NCI-H2196 (cell line): ENCODE results near the gene RP9.
"Not testable (repeated sequence)": the region's sequence is repeated elsewhere in the genome, so short reads cannot be mapped to it uniquely, and the experiment has no call there.

ENCODE experiments used
- DNase-seq: peaks from one replicate; lab custom pipeline; 2025; ENCODE audit not compliant: unreplicated experiment; lab: John Stamatoyannopoulos, UW

Gene RP9

GRCh38 chr7:33107136-33108066 is 1.8 kb downstream of the RP9 start:
- DNase-seq, result no peak

GRCh38 chr7:33101906-33102305 is 7.3 kb downstream of the RP9 start:
- DNase-seq, result no peak

DNA sequence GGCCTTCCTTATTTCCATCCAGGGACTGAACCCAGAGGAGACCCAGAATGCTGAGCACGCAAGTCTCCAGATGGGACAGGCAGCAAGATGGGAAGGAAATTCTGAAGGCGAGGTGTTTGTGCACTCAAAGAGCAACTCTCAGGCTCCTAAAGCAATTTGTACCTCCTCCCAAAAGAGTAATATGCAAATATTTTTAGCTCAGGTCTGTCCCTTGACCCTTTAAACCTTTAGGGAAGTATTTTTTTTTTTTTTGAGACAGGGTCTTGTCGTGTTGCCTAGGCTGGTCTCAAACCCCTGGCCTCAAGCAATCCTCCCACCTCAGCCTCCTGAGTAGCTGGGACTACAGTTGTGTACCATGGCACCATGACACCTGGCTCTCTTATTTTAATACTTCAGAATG is 8.4 kb downstream of the RP9 start:
- DNase-seq, result no peak

DNA sequence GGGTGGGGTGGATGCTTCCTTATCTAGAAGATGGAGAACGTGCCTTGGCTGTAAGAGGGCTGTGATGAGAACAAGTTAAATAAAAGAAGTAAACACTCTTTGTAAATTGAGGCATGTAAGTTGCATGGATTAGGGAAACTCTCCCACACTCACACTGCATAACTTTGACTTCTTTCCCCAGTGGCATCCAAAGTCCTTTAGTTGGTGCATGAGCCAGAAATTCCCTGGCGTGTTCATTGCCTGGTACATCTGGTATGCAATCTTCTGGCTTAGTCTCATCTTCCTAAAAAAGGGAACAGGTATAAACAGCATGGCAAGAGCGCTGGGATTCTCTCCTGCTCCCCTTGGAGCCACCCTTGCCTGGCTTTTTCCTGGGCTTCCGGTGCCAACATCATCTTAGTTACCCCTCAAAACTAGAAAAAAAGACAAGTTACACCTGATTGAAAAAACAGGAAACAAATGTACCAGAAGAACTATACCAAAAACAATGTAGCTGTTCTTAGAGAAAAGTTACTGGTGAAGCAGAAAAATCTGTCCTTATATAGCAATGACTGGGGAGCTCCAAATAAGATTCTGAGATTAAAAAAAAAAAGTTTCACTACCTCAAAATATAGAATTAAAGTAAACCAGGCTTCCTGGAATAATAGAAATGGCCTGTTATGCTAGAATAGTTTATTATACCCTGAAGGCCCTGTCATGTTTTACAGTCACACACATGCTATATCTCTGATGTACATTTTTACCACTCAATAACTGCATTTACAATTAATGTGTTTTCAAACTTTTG is 9.9 kb downstream of the RP9 start:
- no peak for DNase-seq

- DNase-seq, result not testable (repeated sequence)
Observed at GRCh38 chr7:33094745-33095275, 14.4 kb downstream of the RP9 start.

- no peak for DNase-seq
Observed at GRCh38 chr7:33093266-33093665, 15.9 kb downstream of the RP9 start.

DNA sequence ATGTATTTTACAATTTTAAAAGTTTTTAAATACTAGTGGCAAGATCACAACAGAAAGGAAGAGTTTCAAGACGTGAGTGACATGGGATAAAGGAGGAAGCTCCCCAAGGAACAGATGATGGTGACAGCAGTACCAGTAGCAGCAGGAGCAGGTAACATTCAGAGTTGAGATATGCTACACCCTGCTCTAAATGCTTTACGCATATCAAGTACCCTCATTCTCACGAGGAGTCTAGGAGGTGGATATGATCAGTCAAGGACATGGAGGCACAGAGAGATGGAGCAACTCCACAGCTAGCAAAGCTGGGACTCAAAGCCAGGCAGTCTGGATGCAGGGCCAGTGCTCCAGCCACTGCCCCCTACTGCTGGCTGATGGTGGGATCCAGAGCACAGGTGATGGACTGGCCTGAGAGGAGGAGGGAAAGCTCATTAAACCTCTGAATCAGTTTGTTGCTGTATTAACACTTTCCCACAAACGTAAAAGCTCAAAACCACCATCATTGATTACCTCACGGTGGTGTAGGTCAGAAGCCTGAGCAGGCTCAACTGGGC is 17.5 kb downstream of the RP9 start:
- DNase-seq, result no peak

DNA sequence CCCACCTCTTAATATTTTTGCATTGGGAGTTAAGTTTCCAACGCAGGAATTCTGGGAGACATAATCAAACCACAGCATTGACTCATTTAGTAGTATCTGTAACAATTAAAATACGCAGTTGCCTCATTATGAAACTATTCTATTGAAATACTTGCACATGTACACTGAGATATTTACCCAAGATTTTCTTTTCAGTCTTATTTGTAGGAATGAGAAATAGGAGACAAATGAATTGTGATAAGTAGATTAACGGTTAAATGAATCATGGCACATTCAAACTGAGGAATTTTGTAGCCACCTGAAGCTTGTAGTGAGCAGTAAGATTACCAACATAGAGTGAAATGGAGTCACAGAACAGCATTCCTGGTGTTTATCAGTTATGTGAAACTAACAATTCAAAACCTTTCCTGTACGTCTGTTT is 18.1 kb downstream of the RP9 start:
- DNase-seq, result no peak

DNA sequence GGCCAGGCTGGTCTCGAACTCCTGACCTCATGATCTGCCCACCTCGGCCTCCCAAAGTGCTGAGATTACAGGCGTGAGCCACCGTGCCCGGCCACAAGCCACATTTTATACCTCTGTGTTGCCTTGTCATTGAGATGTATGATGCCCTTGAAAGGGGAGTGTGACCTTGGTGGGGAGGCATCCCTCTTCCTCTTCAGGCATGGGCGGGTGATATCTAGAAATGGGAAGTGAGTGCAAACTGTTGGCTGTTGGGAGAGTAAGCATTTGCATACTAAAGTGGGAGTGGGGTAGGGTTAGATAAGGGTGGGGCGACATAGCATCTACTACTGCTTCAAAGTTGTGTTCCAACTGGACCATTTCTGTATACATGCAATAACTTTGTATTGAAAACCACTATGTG is 20.1 kb downstream of the RP9 start:
- DNase-seq, result no peak

- no peak for DNase-seq
Observed at GRCh38 chr7:33087858-33088257, 21.3 kb downstream of the RP9 start.

DNA sequence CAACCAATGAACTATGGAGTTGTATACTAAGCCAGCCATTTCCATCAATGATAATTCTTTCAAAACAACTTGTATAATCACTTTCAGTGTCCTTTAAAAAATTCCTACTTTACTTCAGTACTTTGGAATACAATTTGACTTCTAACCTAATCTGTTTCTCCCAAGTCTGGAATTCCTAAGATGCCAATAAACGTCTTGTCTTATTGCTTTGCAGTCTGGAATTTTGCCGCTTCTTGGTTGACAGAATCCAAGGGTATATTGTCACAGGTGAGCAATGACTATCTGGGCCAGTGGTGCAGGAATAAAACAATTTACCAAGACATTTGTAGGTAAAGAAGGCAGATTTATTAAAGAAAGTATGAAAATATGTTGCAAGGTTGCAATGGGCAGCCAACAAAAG is 21.8 kb downstream of the RP9 start:
- DNase-seq, result no peak

- no peak for DNase-seq
Observed at GRCh38 chr7:33079763-33080690, 29.2 kb downstream of the RP9 start.

DNA sequence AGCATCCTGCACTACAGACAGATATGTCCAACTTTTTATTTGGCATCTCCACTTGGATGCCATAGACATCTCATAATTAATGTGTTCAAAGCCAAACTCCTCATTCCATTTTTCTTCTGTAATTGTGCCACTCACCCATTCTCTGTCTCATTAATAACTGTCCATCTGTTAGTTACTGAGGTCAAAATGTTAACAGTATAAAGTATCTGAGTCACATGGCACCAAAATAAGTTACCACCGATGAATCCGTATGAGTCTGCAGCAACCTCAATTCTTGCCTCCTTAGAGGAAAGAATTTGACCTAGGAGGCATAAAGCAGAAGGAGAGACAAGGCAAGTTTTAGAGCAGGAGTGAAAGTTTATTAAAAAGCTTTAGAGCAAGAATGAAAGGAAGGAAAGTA is 30.1 kb downstream of the RP9 start:
- DNase-seq, result no peak

- DNase-seq, result no peak
Observed at GRCh38 chr7:33076737-33077136, 32.5 kb downstream of the RP9 start.

DNA sequence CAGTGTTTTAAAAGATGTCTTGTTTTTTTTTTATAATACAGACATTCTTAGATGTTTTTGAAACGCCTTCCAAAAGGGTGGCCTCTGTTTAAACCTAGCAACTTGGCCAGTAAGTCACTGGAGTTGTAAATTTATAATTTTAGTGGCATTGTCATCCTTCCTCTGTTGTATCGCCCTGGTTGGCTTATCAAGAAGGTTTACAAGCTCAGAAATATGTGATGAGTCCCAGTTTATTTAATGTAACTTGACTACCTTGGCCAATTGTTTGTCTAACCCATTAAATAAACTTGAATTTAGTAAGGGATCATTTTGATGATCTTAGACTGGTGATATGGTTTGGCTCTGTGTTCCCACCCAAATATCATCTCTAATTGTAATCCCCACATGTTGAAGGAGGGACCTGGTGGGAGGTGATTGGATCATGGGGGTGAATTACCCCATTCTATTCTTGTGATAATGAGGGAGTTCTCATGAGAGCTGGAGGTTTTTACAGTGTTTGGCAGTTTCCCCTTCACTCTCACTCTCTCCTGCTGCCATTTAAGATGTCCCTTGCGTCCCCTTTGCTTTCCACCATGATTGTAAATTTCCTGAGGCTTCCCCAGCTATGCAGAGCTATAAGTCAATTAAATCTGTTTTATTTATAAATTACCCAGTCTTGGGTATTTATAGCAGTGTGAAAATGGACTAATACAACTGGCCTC is 33.2 kb downstream of the RP9 start:
- no peak for DNase-seq

GRCh38 chr7:33073243-33073642 is 36.0 kb downstream of the RP9 start:
- DNase-seq, result no peak

DNA sequence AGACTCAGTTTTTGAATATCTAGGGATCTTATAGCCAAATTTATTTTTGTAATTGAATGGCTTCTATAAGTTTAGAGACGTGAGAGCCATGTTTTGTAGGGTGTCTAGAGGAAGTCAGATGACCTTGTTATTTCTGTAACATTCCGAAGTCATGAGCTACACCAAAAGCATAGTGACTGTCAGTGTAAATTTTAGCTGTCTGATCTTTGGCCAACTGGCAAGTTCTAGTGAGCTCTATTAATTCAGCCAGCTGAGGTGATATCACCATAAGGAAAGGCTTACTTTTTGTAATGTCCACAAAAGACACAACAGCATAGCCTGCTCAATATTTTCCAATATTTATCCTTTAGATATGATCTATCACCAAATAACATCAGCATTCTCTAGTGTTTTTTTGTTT is 36.7 kb downstream of the RP9 start:
- DNase-seq, result no peak

GRCh38 chr7:33070831-33071230 is 38.4 kb downstream of the RP9 start:
- no peak for DNase-seq

- no peak for DNase-seq
Observed at GRCh38 chr7:33070277-33070676, 38.9 kb downstream of the RP9 start.

DNA sequence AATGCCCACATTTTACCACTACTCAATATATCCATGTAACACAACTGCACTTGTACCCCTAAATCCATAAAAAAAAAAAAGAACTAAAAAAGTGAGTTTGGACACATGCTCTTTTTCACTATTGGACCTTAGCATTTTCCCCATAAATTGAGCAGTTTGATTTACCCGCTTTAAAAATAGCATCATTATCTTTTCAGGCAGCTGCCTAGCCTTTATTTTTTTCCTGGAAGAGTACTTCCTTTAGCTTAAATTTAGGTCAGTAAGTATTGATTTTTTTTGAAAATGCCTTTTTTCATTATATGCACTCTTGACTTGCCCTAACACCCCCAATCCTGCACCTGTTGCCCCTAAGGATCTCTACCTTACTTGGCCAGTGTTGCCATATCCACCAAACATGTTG is 41.3 kb downstream of the RP9 start:
- DNase-seq, result no peak
